Astrocyte of the spinal cord (primary cell): ENCODE measurements around the gene ZRANB3.
A peak's percentile ranks its signal among the peaks of the same experiment; 100 is the strongest.

Source experiments
- DNase-seq: peaks from one replicate; pipeline ENCODE4 v3.0.0; 2011; ENCODE audit warnings: low read depth, low spot score
- H3K4me3 ChIP-seq: 2 replicates; pipeline ENCODE4 v1.5.1; 2011; ENCODE audit warnings: low read depth, mild to moderate bottlenecking, low read length, moderate library complexity
- in situ Hi-C: cut with HindIII; loops from 2 replicates; pipeline ENCODE4 v1.10.0; 2017; ENCODE audit warnings: low sequenced_read_pairs
- TF ChIP-seq, protein P1 (sequence below): IDR thresholded peaks from 2 replicates; pipeline ENCODE4 v1.5.1; 2012; ENCODE audit warnings: low read depth, mild to moderate bottlenecking, low read length, inconsistent platforms

The ZRANB3 gene

DNA sequence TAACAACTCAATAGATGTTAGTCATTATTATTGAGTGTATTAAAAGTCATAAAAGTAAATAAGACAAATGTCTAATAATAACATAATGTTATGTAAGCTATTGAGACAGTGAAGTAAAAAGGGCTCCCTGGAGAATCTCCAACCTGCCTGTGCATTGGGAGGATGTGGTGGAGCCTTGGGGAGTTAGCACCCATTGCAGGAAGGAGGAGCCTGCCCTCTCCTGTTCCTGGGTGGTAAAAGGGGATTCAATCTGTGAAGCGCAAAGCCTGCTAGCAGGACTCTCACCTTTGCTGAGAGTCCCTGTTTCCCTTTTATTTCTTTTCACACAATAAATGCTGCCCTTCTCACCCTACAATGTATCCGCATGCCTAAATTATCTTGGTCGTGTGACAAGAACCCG lies 272.8 kb downstream of the ZRANB3 start:
- DNase-seq, result no peak
- in situ Hi-C loops, result no loop called here
- H3K4me3 ChIP-seq, result no peak overlapping the region
- TF ChIP-seq, protein P1, sequence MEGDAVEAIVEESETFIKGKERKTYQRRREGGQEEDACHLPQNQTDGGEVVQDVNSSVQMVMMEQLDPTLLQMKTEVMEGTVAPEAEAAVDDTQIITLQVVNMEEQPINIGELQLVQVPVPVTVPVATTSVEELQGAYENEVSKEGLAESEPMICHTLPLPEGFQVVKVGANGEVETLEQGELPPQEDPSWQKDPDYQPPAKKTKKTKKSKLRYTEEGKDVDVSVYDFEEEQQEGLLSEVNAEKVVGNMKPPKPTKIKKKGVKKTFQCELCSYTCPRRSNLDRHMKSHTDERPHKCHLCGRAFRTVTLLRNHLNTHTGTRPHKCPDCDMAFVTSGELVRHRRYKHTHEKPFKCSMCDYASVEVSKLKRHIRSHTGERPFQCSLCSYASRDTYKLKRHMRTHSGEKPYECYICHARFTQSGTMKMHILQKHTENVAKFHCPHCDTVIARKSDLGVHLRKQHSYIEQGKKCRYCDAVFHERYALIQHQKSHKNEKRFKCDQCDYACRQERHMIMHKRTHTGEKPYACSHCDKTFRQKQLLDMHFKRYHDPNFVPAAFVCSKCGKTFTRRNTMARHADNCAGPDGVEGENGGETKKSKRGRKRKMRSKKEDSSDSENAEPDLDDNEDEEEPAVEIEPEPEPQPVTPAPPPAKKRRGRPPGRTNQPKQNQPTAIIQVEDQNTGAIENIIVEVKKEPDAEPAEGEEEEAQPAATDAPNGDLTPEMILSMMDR, result no peak

DNA sequence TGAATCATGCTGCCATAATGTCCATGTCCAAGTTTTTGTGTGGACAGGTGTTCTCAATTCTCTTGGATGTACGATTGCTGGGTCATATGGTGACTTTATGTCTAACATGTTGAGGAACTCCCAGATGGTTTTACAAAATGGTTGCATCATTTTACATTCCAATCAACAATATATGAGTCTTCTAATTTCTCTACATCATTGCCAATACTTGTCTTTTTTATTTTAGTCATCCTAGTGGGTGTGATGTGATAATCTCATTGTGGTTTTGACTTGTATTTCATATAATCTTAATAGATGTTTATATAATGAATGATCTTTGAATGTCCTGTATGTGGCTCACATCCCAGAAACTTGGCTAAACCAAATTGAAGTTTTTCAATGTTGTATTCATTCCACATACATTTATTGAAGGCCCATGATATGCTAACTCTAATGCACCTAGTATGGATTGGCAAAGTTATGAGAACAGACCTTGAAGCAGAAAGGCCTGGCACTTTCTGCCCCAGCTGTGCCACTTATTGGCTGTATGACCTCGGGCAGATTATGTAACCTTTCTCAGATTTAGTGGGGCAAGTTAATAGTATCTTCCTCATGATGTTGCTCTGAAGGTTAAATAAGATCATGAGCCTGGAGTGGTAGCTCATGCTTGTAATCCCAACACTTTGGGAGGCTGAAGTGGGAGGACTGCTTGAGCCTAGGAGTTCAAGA lies 273.5 kb downstream of the ZRANB3 start:
- in situ Hi-C loops, result no loop called here
- H3K4me3 ChIP-seq, result no peak overlapping the region
- peak; percentile 37 for DNase-seq
- TF ChIP-seq, protein P1, result no peak

DNA sequence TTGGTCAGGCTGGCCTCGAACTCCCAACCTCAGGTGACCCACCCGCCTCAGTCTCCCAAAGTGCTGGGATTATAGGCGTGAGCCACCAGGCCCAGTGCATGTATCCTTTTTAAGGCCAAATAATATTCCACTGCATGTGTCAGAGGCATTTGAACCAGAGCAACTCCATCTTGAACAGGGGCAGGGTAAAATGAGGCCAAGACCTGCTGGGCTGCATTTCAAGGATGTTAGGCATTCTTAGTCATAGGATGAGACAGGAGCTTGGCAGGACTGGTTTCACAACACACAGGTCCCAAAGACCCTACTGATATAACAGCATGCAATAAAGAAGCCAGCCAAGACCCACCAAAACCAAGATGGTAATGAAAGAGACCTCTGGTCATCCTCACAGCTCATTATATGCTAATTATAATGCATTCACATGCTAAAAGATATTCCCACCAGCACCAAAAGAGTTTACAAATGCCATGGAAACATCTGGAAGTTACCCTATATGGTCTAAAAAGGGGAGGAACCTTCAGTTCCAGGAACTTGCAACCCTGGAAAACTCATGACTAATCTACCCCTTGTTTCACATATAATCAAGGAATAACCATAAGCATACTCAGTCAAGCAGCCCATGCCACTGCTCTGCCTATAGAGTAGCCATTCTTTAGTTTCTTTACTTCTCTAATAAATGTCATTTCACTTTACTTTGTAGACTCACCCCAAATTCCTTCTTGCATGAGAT lies 274.3 kb downstream of the ZRANB3 start:
- TF ChIP-seq, protein P1, result no peak
- in situ Hi-C loops, result no loop called here
- H3K4me3 ChIP-seq, result no peak overlapping the region
- DNase-seq, result peak; percentile 17

DNA sequence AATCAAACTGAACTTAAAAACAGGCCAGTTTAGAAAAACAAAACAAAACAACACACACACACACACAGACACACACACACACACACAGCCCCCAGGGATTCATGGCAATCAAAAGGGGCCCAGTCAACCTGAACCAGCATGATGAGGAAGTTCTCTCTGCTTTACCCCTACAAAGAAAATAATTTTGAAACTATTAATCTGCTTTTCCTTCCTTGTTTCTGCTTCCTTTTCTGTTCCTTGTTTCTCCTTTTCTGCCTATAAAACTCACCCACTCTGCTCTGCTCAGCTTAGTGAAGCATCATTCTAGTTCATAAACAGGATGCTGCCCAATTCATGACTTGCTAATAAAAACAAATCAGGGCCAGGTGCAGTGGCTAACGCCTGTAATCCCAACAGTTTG lies 275.8 kb downstream of the ZRANB3 start:
- no peak overlapping the region for H3K4me3 ChIP-seq
- no peak for DNase-seq
- in situ Hi-C loops, result no loop called here
- TF ChIP-seq, protein P1, result no peak

DNA sequence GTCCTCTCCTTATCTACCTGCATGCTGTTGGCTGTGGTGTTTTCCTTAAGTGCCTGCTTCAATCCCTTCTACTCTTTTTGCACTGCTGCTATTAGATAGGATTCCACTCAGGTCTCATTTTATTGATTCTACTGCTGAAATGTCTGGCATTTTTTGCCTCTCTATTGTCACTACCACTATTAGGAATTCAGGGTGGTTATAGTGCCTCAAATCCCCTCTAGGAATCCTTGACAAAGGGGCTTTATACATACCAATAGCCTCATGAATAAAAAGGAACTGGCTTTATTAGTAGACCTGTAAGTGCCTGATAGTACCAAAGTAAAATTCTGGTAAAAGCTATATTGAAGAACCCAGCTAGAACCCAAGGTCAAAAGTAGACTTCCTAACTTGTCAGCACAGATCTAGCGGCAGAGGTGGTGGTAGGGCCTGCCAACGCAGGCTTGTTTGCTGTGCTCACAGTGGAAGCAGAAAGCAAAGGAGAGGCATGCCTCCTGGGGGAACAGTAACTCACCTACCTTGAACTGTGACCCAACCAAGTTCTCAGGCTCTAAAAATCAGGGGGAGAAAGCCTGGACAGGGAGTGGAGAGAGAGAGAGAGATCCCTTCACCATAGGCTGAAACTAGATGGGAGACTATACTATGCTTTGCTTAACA lies 278.1 kb downstream of the ZRANB3 start:
- DNase-seq, result no peak
- H3K4me3 ChIP-seq, result no peak overlapping the region
- in situ Hi-C loops, result no loop called here
- TF ChIP-seq, protein P1, result no peak

DNA sequence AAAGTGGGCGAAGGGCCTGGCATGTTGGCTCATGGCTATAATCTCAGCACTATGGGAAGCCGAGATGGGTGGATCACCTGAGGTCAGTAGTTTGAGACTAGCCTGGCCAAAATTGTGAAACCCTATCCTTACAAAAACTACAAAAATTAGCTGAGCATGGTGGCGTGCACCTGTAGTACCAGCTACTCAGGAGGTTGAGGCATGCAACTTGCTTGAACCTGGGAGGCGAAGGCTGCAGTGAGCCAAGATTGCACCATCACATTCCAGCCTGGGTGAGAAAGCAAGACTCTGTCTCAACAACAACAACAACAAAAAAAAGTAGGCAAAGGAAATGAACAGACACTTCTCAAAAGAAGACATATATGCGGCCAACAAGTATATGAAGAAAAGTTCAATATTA lies 282.4 kb downstream of the ZRANB3 start:
- no peak for DNase-seq
- in situ Hi-C loops, result no loop called here
- H3K4me3 ChIP-seq, result no peak overlapping the region
- TF ChIP-seq, protein P1, result no peak
